Measurements from ENCODE around the gene POU2F1.

GRCh38 chr1:167276969-167277368 is 56.3 kb downstream of the POU2F1 start:
- no peak for TF ChIP-seq CTCF (IDR thresholded peaks at IDR 0.05)
- no peak for TF ChIP-seq POLR2A (IDR thresholded peaks at IDR 0.05)

Measured in lower leg skin (tissue), 3 donors.